Retinal pigment epithelial cell (primary cell): Measurements from ENCODE around the gene ERBB4.
A peak's percentile ranks its signal among the peaks of the same experiment; 100 is the strongest.
"Not testable (repeated sequence)": the region's sequence is repeated elsewhere in the genome, so short reads cannot be mapped to it uniquely, and the experiment has no call there.

Experiments
- DNase-seq: peaks from one replicate; pipeline ENCODE4 v3.0.0-alpha.2; 2010; ENCODE audit warnings: low read depth
- H3K4me3 ChIP-seq: 2 replicates; pipeline ENCODE4 v1.5.1; 2011; ENCODE audit warnings: mild to moderate bottlenecking, low read length, control low read depth, moderate library complexity
- CTCF ChIP-seq: conservative IDR thresholded peaks from 2 replicates; pipeline ENCODE4 v1.5.1; 2011; ENCODE audit warnings: low read depth, low read length, control low read depth, inconsistent platforms

Gene ERBB4

GRCh38 chr2:212465456-212465855 is 73.1 kb downstream of the ERBB4 start:
- no peak for TF ChIP-seq CTCF
- H3K4me3 ChIP-seq: no peak overlapping the region
- no peak for DNase-seq

GRCh38 chr2:212461708-212462107 is 76.9 kb downstream of the ERBB4 start:
- not testable (repeated sequence) for H3K4me3 ChIP-seq

GRCh38 chr2:212454149-212454548 is 84.5 kb downstream of the ERBB4 start:
- DNase-seq: no peak
- no peak overlapping the region for H3K4me3 ChIP-seq
- no peak for TF ChIP-seq CTCF

More at GRCh38 chr2:212461708-212462107, 76.9 kb downstream of the ERBB4 start:
- not testable (repeated sequence) for DNase-seq

- H3K4me3 ChIP-seq: no peak overlapping the region
- TF ChIP-seq CTCF: no peak
- peak; percentile 94 for DNase-seq
Observed at GRCh38 chr2:212451786-212452231, 86.8 kb downstream of the ERBB4 start.

DNA sequence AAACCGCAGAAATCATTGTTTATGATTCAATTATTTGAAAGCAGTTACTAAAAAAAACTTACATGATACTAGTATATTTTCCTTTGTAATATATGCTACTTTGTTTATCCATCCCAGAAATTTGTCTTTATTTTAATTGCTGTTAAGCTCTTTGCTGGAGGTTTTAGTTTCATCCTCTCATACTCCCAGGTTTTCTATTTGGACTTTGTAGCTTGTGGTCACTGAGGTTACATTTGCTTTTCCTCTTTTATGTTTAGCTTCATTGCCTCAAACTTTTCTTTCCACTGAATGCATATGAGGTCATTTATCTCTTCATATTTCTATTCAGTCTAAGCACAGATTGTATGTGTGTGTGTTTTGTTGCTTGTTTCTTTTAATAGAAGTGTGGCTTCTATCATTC is 89.9 kb downstream of the ERBB4 start:
- DNase-seq: no peak
- no peak for TF ChIP-seq CTCF
- no peak overlapping the region for H3K4me3 ChIP-seq

DNA sequence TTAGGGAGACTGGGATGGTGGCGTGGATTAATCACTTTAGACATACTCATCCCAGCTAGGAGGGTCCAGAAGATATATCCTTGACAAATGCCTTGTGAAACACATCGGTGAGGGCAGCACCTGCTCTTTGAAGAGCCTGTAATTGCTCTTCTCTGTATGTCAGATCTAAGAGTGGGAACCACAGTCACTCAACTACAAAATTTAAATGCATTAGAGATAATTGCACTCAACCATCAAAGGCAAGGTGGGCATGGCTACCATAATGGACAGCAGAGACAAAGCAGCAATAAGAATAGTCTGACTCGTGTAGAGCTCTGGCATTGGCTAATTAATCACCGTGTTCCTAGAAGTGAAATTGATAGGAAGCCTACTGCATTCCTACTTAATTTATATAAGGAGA is 96.8 kb downstream of the ERBB4 start:
- no peak overlapping the region for H3K4me3 ChIP-seq
- no peak for TF ChIP-seq CTCF
- no peak for DNase-seq

DNA sequence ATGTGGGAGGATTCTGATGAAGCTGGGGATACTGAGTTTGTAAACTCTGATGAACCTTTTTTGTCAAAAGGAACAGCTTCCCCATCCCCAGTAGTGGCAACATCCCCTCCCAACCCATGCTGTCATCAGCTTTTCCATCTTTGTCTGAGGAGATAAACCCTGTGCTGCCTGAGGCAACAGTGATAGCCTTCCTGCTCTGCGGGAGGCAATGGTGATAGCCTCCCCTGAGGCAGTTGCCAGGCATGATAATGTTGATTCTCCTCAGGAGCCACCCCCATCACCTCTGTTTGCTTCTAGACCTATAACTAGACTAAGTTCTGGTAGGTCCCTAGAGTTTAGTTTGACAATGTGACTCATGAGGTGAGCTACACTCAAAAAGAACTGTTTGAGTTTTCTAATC is 97.5 kb downstream of the ERBB4 start:
- no peak overlapping the region for H3K4me3 ChIP-seq
- no peak for DNase-seq
- no peak for TF ChIP-seq CTCF

GRCh38 chr2:212428681-212429478 is 109.7 kb downstream of the ERBB4 start:
- H3K4me3 ChIP-seq: no peak overlapping the region
- no peak for DNase-seq
- no peak for TF ChIP-seq CTCF
